SK-N-SH treated with all-trans-retinoic acid at 6 μM for 48 hours (cell line): ENCODE measurements around the gene KAT7.

Experiments
- ATAC-seq: fragments of 200-7000 bp; cut with Tn5 transposase; 3 replicates; pipeline ENCODE4 v1.9.1; 2020; ENCODE audit warnings: mild to moderate bottlenecking, moderate library complexity
- ARNTL ChIP-seq: fragments of 450-650 bp; formaldehyde crosslinking; IDR thresholded peaks from 2 replicates; pipeline ENCODE4 v1.5.0; 2020; ENCODE audit warnings: low read depth, mild to moderate bottlenecking, moderate library complexity, borderline replicate concordance
- BACH2 ChIP-seq: fragments of 250-450 bp; sonication (Bioruptor Pico); IDR thresholded peaks from 2 replicates; pipeline ENCODE4 v1.9.0; 2021; ENCODE audit warnings: mild to moderate bottlenecking, borderline replicate concordance
- GLIS3 ChIP-seq: fragments of 250-450 bp; sonication (Bioruptor Pico); IDR thresholded peaks from 2 replicates; pipeline ENCODE4 v1.5.0; 2020; ENCODE audit warnings: mild to moderate bottlenecking, moderate library complexity
- ISL1 ChIP-seq: fragments of 250-450 bp; sonication (Bioruptor Pico); IDR thresholded peaks from 2 replicates; pipeline ENCODE4 v2.1.2; 2022; ENCODE audit warnings: mild to moderate bottlenecking, moderate library complexity
- OSR1 ChIP-seq: fragments of 250-450 bp; sonication (Bioruptor Pico); IDR thresholded peaks from 2 replicates; pipeline ENCODE4 v1.8.0; 2022; ENCODE audit warnings: moderate library complexity, mild to moderate bottlenecking, inconsistent platforms
- PPARA ChIP-seq: fragments of 250-450 bp; sonication (Bioruptor Pico); IDR thresholded peaks from 2 replicates; pipeline ENCODE4 v1.5.0; 2020; ENCODE audit warnings: mild to moderate bottlenecking, borderline replicate concordance
- TCF4 ChIP-seq: fragments of 250-450 bp; sonication (Bioruptor Pico); IDR thresholded peaks from 2 replicates; pipeline ENCODE4 v1.8.0; 2021; ENCODE audit warnings: mild to moderate bottlenecking, moderate library complexity, borderline replicate concordance
- ZC3H10 ChIP-seq: fragments of 250-450 bp; sonication (Bioruptor Pico); IDR thresholded peaks from 2 replicates; pipeline ENCODE4 v1.5.1; 2021; ENCODE audit warnings: mild to moderate bottlenecking, moderate library complexity
- ZFP3 ChIP-seq: fragments of 250-450 bp; sonication (Bioruptor Pico); IDR thresholded peaks from 2 replicates; pipeline ENCODE4 v1.5.0; 2020; ENCODE audit warnings: mild to moderate bottlenecking, moderate library complexity
- ZNF565 ChIP-seq: fragments of 450-650 bp; formaldehyde crosslinking; conservative IDR thresholded peaks from 2 replicates; pipeline ENCODE4 v1.5.0; 2020; ENCODE audit warnings: low read depth, mild to moderate bottlenecking, moderate library complexity
- ZNF8 ChIP-seq: fragments of 450-650 bp; formaldehyde crosslinking; IDR thresholded peaks from 2 replicates; pipeline ENCODE4 v1.5.0; 2020; ENCODE audit warnings: mild to moderate bottlenecking, moderate library complexity
- TF ChIP-seq, protein P1 (sequence below): fragments of 250-450 bp; sonication (Bioruptor Pico); IDR thresholded peaks from 2 replicates; pipeline ENCODE4 v1.5.1; 2020; ENCODE audit warnings: low read depth, mild to moderate bottlenecking, moderate library complexity
- TF ChIP-seq, protein P2 (sequence below): fragments of 250-450 bp; sonication (Bioruptor Pico); IDR thresholded peaks from 2 replicates; pipeline ENCODE4 v1.5.1; 2021; ENCODE audit warnings: mild to moderate bottlenecking, moderate library complexity
- TF ChIP-seq, protein P3 (sequence below): fragments of 250-450 bp; sonication (Bioruptor Pico); IDR thresholded peaks from 2 replicates; pipeline ENCODE4 v1.8.0; 2020; ENCODE audit warnings: mild to moderate bottlenecking, moderate library complexity, borderline replicate concordance
- TF ChIP-seq, protein P4 (sequence below): fragments of 250-450 bp; sonication (Bioruptor Pico); IDR thresholded peaks from 2 replicates; pipeline ENCODE4 v1.5.0; 2020; ENCODE audit warnings: mild to moderate bottlenecking, moderate library complexity
- TF ChIP-seq, protein P5 (sequence below): fragments of 250-450 bp; sonication (Bioruptor Pico); IDR thresholded peaks from 2 replicates; pipeline ENCODE4 v1.8.0; 2021; ENCODE audit warnings: low read depth, mild to moderate bottlenecking, moderate library complexity, borderline replicate concordance

The KAT7 gene

DNA sequence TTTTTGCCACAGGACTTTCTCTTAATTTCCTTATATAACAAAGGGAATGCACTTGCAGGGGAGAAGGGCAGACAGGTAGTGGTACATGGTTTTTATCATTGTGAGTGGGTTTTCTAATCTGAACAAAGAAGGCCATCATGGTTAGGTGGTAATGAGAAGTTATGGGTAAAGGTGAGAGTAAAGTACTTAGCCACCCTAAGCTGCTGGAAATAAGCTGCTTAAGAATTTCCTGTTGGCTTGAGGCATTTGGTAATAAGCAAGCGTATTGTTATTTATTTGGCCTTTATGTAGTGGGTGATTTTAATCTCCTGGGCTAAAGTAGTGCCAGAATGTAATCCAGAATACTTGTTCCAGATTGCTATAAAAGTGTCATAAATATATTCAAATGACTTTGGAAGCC is 32.3 kb downstream of the KAT7 start:
- no peak for TF ChIP-seq ISL1
- no peak for TF ChIP-seq ZFP3 (CRISPR knock-in tag)
- no peak for TF ChIP-seq ZNF565 (CRISPR knock-in tag)
- TF ChIP-seq, protein P1, sequence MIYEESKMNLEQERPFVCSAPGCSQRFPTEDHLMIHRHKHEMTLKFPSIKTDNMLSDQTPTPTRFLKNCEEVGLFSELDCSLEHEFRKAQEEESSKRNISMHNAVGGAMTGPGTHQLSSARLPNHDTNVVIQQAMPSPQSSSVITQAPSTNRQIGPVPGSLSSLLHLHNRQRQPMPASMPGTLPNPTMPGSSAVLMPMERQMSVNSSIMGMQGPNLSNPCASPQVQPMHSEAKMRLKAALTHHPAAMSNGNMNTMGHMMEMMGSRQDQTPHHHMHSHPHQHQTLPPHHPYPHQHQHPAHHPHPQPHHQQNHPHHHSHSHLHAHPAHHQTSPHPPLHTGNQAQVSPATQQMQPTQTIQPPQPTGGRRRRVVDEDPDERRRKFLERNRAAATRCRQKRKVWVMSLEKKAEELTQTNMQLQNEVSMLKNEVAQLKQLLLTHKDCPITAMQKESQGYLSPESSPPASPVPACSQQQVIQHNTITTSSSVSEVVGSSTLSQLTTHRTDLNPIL (CRISPR knock-in tag): no peak
- no peak for TF ChIP-seq OSR1 (CRISPR knock-in tag)
- TF ChIP-seq, protein P2, sequence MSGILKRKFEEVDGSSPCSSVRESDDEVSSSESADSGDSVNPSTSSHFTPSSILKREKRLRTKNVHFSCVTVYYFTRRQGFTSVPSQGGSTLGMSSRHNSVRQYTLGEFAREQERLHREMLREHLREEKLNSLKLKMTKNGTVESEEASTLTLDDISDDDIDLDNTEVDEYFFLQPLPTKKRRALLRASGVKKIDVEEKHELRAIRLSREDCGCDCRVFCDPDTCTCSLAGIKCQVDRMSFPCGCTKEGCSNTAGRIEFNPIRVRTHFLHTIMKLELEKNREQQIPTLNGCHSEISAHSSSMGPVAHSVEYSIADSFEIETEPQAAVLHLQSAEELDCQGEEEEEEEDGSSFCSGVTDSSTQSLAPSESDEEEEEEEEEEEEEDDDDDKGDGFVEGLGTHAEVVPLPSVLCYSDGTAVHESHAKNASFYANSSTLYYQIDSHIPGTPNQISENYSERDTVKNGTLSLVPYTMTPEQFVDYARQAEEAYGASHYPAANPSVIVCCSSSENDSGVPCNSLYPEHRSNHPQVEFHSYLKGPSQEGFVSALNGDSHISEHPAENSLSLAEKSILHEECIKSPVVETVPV (CRISPR knock-in tag): no peak
- TF ChIP-seq TCF4 (CRISPR knock-in tag): no peak
- ATAC-seq: no peak

DNA sequence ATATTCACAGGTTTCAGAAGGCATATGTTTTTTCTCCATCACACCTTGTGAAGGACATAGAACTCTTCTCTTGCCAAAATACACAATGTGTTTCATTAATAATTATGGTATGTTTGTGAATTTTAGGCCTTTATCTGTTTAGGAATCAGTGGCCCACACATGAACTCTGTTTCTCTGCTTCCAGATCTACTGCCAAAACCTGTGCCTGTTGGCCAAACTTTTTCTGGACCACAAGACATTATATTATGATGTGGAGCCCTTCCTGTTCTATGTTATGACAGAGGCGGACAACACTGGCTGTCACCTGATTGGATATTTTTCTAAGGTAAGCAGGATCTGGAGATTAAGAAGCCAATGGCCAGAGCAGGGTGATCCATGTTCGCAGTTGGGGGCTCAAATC is 33.0 kb downstream of the KAT7 start:
- ATAC-seq: no peak
- no peak for TF ChIP-seq ZNF565 (CRISPR knock-in tag)
- TF ChIP-seq, protein P1 (CRISPR knock-in tag): no peak
- no peak for TF ChIP-seq PPARA (CRISPR knock-in tag)
- TF ChIP-seq, protein P3, sequence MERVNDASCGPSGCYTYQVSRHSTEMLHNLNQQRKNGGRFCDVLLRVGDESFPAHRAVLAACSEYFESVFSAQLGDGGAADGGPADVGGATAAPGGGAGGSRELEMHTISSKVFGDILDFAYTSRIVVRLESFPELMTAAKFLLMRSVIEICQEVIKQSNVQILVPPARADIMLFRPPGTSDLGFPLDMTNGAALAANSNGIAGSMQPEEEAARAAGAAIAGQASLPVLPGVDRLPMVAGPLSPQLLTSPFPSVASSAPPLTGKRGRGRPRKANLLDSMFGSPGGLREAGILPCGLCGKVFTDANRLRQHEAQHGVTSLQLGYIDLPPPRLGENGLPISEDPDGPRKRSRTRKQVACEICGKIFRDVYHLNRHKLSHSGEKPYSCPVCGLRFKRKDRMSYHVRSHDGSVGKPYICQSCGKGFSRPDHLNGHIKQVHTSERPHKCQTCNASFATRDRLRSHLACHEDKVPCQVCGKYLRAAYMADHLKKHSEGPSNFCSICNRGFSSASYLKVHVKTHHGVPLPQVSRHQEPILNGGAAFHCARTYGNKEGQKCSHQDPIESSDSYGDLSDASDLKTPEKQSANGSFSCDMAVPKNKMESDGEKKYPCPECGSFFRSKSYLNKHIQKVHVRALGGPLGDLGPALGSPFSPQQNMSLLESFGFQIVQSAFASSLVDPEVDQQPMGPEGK (CRISPR knock-in tag): no peak
- TF ChIP-seq BACH2 (CRISPR knock-in tag): no peak
- TF ChIP-seq, protein P4, sequence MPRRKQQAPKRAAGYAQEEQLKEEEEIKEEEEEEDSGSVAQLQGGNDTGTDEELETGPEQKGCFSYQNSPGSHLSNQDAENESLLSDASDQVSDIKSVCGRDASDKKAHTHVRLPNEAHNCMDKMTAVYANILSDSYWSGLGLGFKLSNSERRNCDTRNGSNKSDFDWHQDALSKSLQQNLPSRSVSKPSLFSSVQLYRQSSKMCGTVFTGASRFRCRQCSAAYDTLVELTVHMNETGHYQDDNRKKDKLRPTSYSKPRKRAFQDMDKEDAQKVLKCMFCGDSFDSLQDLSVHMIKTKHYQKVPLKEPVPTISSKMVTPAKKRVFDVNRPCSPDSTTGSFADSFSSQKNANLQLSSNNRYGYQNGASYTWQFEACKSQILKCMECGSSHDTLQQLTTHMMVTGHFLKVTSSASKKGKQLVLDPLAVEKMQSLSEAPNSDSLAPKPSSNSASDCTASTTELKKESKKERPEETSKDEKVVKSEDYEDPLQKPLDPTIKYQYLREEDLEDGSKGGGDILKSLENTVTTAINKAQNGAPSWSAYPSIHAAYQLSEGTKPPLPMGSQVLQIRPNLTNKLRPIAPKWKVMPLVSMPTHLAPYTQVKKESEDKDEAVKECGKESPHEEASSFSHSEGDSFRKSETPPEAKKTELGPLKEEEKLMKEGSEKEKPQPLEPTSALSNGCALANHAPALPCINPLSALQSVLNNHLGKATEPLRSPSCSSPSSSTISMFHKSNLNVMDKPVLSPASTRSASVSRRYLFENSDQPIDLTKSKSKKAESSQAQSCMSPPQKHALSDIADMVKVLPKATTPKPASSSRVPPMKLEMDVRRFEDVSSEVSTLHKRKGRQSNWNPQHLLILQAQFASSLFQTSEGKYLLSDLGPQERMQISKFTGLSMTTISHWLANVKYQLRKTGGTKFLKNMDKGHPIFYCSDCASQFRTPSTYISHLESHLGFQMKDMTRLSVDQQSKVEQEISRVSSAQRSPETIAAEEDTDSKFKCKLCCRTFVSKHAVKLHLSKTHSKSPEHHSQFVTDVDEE (CRISPR knock-in tag): no peak
- no peak for TF ChIP-seq ZC3H10 (CRISPR knock-in tag)
- TF ChIP-seq, protein P2 (CRISPR knock-in tag): no peak
- TF ChIP-seq GLIS3 (CRISPR knock-in tag): no peak
- TF ChIP-seq TCF4 (CRISPR knock-in tag): no peak
- TF ChIP-seq ZFP3 (CRISPR knock-in tag): no peak

DNA sequence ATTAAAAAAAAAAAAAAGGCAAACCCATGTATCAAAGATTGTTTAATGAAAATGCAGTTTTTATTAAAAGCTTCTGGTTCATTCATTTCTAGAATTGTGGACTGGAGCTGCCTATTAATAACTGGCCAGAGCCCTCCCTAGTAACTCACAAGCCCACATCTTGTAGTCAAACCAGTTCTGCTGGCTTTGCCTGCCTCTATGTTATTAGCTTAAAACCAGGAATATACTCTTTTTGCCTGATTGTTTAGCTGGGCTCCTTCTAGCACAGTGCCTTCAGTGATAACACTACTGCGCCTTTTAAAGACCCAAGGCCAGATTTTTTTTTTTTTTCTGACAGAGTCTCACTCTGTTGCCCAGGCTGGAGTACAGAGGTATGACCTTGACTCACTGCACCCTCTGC is 33.4 kb downstream of the KAT7 start:
- ATAC-seq: no peak
- no peak for TF ChIP-seq ZFP3 (CRISPR knock-in tag)

DNA sequence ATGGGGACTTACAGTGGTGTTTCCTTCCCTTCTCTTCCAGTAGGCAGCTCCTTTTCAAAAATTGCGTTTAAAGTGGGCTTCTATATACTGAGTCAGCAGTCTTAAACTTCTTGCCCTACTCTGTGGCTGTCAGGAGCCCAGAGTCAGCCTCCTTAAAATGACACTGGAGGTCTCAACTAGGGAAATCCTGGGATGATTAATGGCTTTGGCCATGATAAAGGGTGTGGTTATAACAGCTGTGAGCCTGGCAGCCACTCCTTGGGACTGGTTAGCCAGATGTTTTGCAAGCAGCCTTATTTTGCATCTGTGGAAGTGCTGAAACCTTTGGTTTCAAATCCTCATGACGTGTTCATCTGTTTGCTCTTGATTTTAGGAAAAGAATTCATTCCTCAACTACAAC is 34.3 kb downstream of the KAT7 start:
- ATAC-seq: no peak
- TF ChIP-seq, protein P5, sequence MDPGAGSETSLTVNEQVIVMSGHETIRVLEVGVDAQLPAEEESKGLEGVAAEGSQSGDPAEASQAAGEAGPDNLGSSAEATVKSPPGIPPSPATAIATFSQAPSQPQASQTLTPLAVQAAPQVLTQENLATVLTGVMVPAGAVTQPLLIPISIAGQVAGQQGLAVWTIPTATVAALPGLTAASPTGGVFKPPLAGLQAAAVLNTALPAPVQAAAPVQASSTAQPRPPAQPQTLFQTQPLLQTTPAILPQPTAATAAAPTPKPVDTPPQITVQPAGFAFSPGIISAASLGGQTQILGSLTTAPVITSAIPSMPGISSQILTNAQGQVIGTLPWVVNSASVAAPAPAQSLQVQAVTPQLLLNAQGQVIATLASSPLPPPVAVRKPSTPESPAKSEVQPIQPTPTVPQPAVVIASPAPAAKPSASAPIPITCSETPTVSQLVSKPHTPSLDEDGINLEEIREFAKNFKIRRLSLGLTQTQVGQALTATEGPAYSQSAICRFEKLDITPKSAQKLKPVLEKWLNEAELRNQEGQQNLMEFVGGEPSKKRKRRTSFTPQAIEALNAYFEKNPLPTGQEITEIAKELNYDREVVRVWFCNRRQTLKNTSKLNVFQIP (CRISPR knock-in tag): no peak
- TF ChIP-seq, protein P2 (CRISPR knock-in tag): no peak
- TF ChIP-seq ZNF565 (CRISPR knock-in tag): no peak
- no peak for TF ChIP-seq ARNTL (CRISPR knock-in tag)
- TF ChIP-seq, protein P1 (CRISPR knock-in tag): no peak
- TF ChIP-seq ZNF8 (CRISPR knock-in tag): no peak
